Measurements from ENCODE around the gene SUPV3L1.

DNA sequence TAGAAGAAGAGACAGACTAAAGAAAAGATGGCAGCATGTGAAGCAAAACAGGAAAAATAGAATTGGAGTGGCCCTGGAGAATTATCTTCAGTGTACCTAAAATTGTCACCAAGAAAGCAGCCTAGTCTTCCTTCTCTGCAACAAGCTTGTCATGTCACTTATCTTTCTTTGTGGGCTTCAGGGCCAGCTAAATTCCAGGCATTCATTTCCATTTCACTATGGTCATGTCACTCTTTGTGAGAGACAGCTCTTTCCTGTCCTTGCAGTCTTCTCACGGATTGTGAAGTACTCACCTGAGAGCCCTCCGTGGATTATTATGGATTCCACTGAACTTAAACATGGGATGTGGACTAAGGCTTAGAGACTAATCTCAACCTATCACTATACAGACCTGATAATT is 31.1 kb downstream of the SUPV3L1 start:
- no peak for TF ChIP-seq YY1 (IDR thresholded peaks at IDR 0.05; ENCODE audit: insufficient read depth, insufficient read length)
- no peak for TF ChIP-seq SUZ12 (IDR thresholded peaks at IDR 0.05; ENCODE audit: extremely low read depth, insufficient read depth, insufficient read length)

Measured in NT2/D1 (cell line).